WERI-Rb-1 (cell line): ENCODE data around the gene ADH6.

Experiments
- DNase-seq: peaks from one replicate; pipeline ENCODE4 v3.0.0-alpha.2; 2020
- H3K27ac ChIP-seq: fragments of 250-450 bp; sonication (Bioruptor Pico); 2 replicates; pipeline ENCODE4 v1.5.1; 2020; ENCODE audit warnings: mild to moderate bottlenecking, moderate library complexity
- H3K27me3 ChIP-seq: fragments of 250-450 bp; sonication (Bioruptor Pico); 2 replicates; pipeline ENCODE4 v1.5.1; 2021; ENCODE audit warnings: mild to moderate bottlenecking, low read depth, moderate library complexity; ENCODE audit not compliant: insufficient read depth, severe bottlenecking
- H3K36me3 ChIP-seq: fragments of 250-450 bp; sonication (Bioruptor Pico); 2 replicates; pipeline ENCODE4 v1.5.1; 2020; ENCODE audit warnings: mild to moderate bottlenecking, moderate library complexity
- H3K4me3 ChIP-seq: 2 replicates; pipeline ENCODE4 v1.5.1; 2011; ENCODE audit warnings: low read depth, mild to moderate bottlenecking, control low read depth, low read length
- H3K9me3 ChIP-seq: fragments of 250-450 bp; sonication (Bioruptor Pico); 2 replicates; pipeline ENCODE4 v1.5.1; 2021; ENCODE audit warnings: mild to moderate bottlenecking, moderate library complexity; ENCODE audit not compliant: severe bottlenecking
- TF ChIP-seq, protein P1 (sequence below): IDR thresholded peaks from 2 replicates; pipeline ENCODE4 v1.5.1; 2011; ENCODE audit warnings: low read depth, mild to moderate bottlenecking, control low read depth, inconsistent platforms, low read length

ADH6 gene

DNA sequence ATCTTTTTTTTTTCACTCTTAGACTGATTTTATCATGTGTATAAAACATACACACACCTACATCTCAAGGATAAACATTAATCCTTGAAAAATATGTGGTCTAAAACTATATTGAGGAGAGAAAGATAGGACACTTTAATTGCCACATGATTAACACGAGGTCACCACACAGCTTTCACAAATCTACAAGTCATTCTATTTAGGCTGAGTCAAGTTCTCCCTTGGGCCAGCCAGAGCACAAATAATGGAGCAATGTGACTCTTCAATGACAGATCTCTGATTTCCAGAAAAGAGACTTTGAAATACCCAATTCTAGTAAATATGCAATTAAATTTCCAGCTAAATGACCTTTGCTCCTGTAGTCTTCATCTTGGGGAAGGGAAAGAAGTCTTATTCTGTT lies 62.1 kb downstream of the ADH6 start:
- TF ChIP-seq, protein P1, sequence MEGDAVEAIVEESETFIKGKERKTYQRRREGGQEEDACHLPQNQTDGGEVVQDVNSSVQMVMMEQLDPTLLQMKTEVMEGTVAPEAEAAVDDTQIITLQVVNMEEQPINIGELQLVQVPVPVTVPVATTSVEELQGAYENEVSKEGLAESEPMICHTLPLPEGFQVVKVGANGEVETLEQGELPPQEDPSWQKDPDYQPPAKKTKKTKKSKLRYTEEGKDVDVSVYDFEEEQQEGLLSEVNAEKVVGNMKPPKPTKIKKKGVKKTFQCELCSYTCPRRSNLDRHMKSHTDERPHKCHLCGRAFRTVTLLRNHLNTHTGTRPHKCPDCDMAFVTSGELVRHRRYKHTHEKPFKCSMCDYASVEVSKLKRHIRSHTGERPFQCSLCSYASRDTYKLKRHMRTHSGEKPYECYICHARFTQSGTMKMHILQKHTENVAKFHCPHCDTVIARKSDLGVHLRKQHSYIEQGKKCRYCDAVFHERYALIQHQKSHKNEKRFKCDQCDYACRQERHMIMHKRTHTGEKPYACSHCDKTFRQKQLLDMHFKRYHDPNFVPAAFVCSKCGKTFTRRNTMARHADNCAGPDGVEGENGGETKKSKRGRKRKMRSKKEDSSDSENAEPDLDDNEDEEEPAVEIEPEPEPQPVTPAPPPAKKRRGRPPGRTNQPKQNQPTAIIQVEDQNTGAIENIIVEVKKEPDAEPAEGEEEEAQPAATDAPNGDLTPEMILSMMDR = no peak
- H3K27ac ChIP-seq = no peak overlapping the region
- H3K36me3 ChIP-seq = no peaks in the 10 kb centered on the region
- no peaks in the 10 kb centered on the region for H3K27me3 ChIP-seq
- H3K4me3 ChIP-seq = no peak overlapping the region
- no peaks in the 10 kb centered on the region for H3K9me3 ChIP-seq
- no peak for DNase-seq

DNA sequence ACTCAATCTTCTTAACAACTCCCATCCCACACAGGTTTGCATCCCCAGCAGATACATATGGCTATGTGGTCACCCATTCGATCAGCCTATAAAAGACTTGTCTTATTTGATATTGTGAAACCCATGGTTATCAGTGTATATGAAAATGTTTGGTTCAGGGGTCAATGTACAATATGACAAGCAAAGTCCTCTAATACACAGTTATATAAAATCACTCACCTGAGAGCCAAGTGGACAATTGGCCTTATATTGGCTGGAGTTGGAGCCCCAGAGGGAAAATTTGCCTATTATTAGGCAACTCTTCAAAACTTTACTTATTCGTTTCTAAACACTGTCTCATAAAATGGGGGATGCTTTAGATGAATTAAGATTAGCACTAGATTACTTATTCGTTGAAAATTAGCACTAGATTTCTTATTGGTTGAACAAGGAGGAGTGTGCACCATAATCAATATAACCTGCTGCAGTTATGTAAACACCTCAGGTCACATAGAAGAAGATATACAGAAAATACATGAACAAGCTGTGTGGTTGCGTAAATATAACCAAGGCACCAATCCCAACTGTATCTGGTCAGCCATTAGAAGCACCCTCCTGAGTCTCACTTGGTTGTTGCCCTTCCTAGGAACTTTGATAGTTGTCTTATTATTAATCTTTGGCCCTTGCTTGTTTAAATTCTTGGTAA lies 64.2 kb downstream of the ADH6 start:
- TF ChIP-seq, protein P1 = no peak
- no peak for DNase-seq
- H3K27me3 ChIP-seq = no peaks in the 10 kb centered on the region
- no peak overlapping the region for H3K27ac ChIP-seq
- no peak overlapping the region for H3K4me3 ChIP-seq
- H3K36me3 ChIP-seq = no peaks in the 10 kb centered on the region
- H3K9me3 ChIP-seq = peaks cover 5% of the 10 kb centered on the region
